Endothelial cell of umbilical vein (primary cell): Measurements from ENCODE around the gene FAM3C.

Experiments
- CTCF ChIP-seq, 2 donors: IDR thresholded peaks; 1 replicate in 1 of 2; 2 replicates in 1 of 2; pipeline ENCODE4 v1.5.1; 2011; ENCODE audit warnings: low read length in 2 of 2, mild to moderate bottlenecking in 2 of 2, moderate library complexity in 2 of 2, control low read depth in 1 of 2, inconsistent platforms in 1 of 2, low read depth in 1 of 2; ENCODE audit not compliant: insufficient read depth in 1 of 2; ENCODE audit errors: extremely low read depth in 1 of 2
- EZH2 ChIP-seq: IDR thresholded peaks from 2 replicates; pipeline ENCODE4 v1.6.1; 2012; ENCODE audit warnings: borderline replicate concordance, low read depth, mild to moderate bottlenecking, moderate library complexity, low read length, inconsistent platforms; ENCODE audit not compliant: severe bottlenecking
- FOS ChIP-seq: IDR thresholded peaks from 2 replicates; pipeline ENCODE4 v1.6.1; 2011; ENCODE audit warnings: mild to moderate bottlenecking, low read length, moderate library complexity, borderline replicate concordance; ENCODE audit not compliant: insufficient read depth
- JUN ChIP-seq: IDR thresholded peaks from 2 replicates; pipeline ENCODE4 v1.6.1; 2011; ENCODE audit warnings: borderline replicate concordance, low read depth; ENCODE audit not compliant: insufficient read length, insufficient read depth
- MAX ChIP-seq: IDR thresholded peaks from 2 replicates; pipeline ENCODE4 v1.6.1; 2011; ENCODE audit not compliant: insufficient read depth, insufficient read length
- POLR2A ChIP-seq: IDR thresholded peaks from 2 replicates; pipeline ENCODE4 v1.6.1; 2012; ENCODE audit warnings: low read depth, mild to moderate bottlenecking, control low read depth, low read length
- POLR2AphosphoS5 ChIP-seq: IDR thresholded peaks from 2 replicates; pipeline ENCODE4 v1.6.1; 2012; ENCODE audit warnings: low read depth, mild to moderate bottlenecking, control low read depth, low read length, moderate library complexity; ENCODE audit not compliant: insufficient read depth

- no peak for TF ChIP-seq POLR2AphosphoS5
- TF ChIP-seq JUN: no peak
- TF ChIP-seq CTCF (IDR thresholded peaks at IDR 0.05; ENCODE audit: extremely low read depth in 1 of 2, insufficient read depth in 1 of 2, low read depth in 1 of 2, low read length in 2 of 2): no peak
- TF ChIP-seq POLR2A: no peak
- no peak for TF ChIP-seq MAX
- no peak for TF ChIP-seq EZH2
- TF ChIP-seq FOS: no peak
Measured at GRCh38 chr7:121436688-121437087, 40.6 kb upstream of the FAM3C start.
